Smooth muscle cell (in vitro differentiated cells): ENCODE data around the gene JPH2. TPM values are rescaled to one million over a fixed set of nuclear protein-coding genes. Genes with fewer than 3 reads are reported as not detected.

Source experiments
- DNase-seq: peaks from one replicate; lab custom pipeline; 2025; ENCODE audit not compliant: unreplicated experiment; lab: John Stamatoyannopoulos, UW
- H2AFZ ChIP-seq: fragments of 200-600 bp; sonication (generic); 2 replicates; pipeline ENCODE4 v1.6.0; 2016; ENCODE audit warnings: antibody characterized with exemption, low read depth, mild to moderate bottlenecking
- H3F3A ChIP-seq: fragments of 200-600 bp; sonication (generic); 2 replicates; pipeline ENCODE4 v1.6.0; 2017; ENCODE audit warnings: antibody characterized with exemption, low read depth
- H3K27ac ChIP-seq: fragments of 200-600 bp; sonication (generic); 2 replicates; pipeline ENCODE4 v1.5.1; 2016; ENCODE audit warnings: low read depth, mild to moderate bottlenecking
- H3K27me3 ChIP-seq: fragments of 200-600 bp; sonication (generic); 2 replicates; pipeline ENCODE4 v1.6.1; 2016; ENCODE audit warnings: low read depth, mild to moderate bottlenecking
- H3K36me3 ChIP-seq: fragments of 200-600 bp; sonication (generic); 2 replicates; pipeline ENCODE4 v1.5.1; 2016; ENCODE audit warnings: low read depth
- H3K4me1 ChIP-seq: fragments of 200-600 bp; sonication (generic); 2 replicates; pipeline ENCODE4 v1.5.1; 2016; ENCODE audit warnings: low read depth
- H3K4me2 ChIP-seq: fragments of 200-600 bp; sonication (generic); 2 replicates; pipeline ENCODE4 v1.6.0; 2016; ENCODE audit warnings: mild to moderate bottlenecking
- H3K4me3 ChIP-seq: fragments of 200-600 bp; sonication (generic); 2 replicates; pipeline ENCODE4 v1.5.1; 2016; ENCODE audit warnings: mild to moderate bottlenecking
- H3K79me2 ChIP-seq: fragments of 200-600 bp; sonication (generic); 2 replicates; pipeline ENCODE4 v1.6.0; 2016; ENCODE audit warnings: low read depth, mild to moderate bottlenecking
- H3K9ac ChIP-seq: fragments of 200-600 bp; sonication (generic); 2 replicates; pipeline ENCODE4 v1.6.0; 2016; ENCODE audit warnings: low read depth
- H3K9me3 ChIP-seq: fragments of 200-600 bp; sonication (generic); replicated peaks from 2 replicates; pipeline ENCODE4 v1.5.1; 2016; ENCODE audit warnings: low read depth
- H4K20me1 ChIP-seq: fragments of 200-600 bp; sonication (generic); 2 replicates; pipeline ENCODE4 v1.6.0; 2016; ENCODE audit warnings: low read depth
- WGBS: methylation state at CpG from one replicate; pipeline ENCODE4 v1.1.7; 2016; ENCODE audit warnings: low lambda C conversion rate; 5-methylcytosine and 5-hydroxymethylcytosine counted together
- polyA plus RNA-seq: library from polyadenylated mRNA; unstranded; fragments of >200 nt; fragmentation: Nextera tagmentation; extraction: Ambion mirVana; gene quantifications from 2 replicates; pipeline ENCODE4 v1.2.1, GENCODE V29; 2016
- total RNA-seq: library from RNA; depleted of rRNA; stranded (reverse); fragments of >200 nt; gene quantifications from 2 replicates; pipeline ENCODE4 v1.2.3, GENCODE V29; 2014
- TF ChIP-seq, protein P1 (sequence below): fragments of 200-600 bp; sonication (generic); IDR thresholded peaks from 2 replicates; pipeline ENCODE4 v1.5.1; 2017; ENCODE audit warnings: borderline replicate concordance, mild to moderate bottlenecking, antibody characterized with exemption; ENCODE audit not compliant: insufficient read depth, poor library complexity, severe bottlenecking

JPH2 gene
- total and polyA plus RNA-seq, 2 experiments from 2014 or later = 4.4 to 6.0 TPM

DNA sequence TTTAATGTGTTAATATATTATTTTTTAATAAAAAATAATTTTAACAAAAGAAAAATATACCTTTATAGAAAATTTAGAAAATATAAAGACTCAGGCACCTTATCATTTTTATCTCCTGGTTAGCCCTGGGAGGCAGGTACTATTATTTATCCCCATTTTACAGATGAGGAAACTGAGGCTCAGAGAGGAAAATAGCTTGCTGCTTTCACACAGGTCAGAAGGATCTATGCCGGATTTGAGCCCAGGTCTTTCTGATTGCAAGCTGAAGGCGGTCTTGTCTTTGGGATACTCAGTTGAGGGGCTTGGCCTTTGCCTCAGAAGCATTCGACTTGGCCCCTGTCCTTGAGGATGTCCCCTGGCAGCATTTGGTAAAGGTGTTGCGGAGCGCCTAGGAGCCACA lies 35.0 kb upstream of the JPH2 start:
- DNase-seq = no peak
- Histone ChIP-seq H3K27me3 (no peaks in the 10 kb centered on the region), H3K79me2 (no peaks in the 10 kb centered on the region), H3K9ac (no peak overlapping the region), H3K4me2 (no peak overlapping the region), H3K27ac (no peak overlapping the region), H2AFZ (no peak overlapping the region), H3F3A (no peaks in the 10 kb centered on the region), H3K9me3 (no peaks in the 10 kb centered on the region), H3K36me3 (no peaks in the 10 kb centered on the region), H3K4me3 (no peak overlapping the region), H3K4me1 (no peaks in the 10 kb centered on the region), H4K20me1 (no peaks in the 10 kb centered on the region)
- TF ChIP-seq, protein P1, sequence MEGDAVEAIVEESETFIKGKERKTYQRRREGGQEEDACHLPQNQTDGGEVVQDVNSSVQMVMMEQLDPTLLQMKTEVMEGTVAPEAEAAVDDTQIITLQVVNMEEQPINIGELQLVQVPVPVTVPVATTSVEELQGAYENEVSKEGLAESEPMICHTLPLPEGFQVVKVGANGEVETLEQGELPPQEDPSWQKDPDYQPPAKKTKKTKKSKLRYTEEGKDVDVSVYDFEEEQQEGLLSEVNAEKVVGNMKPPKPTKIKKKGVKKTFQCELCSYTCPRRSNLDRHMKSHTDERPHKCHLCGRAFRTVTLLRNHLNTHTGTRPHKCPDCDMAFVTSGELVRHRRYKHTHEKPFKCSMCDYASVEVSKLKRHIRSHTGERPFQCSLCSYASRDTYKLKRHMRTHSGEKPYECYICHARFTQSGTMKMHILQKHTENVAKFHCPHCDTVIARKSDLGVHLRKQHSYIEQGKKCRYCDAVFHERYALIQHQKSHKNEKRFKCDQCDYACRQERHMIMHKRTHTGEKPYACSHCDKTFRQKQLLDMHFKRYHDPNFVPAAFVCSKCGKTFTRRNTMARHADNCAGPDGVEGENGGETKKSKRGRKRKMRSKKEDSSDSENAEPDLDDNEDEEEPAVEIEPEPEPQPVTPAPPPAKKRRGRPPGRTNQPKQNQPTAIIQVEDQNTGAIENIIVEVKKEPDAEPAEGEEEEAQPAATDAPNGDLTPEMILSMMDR = no peak
- WGBS = over 99% methylated on average over 5 of the region's 5 CpGs

DNA sequence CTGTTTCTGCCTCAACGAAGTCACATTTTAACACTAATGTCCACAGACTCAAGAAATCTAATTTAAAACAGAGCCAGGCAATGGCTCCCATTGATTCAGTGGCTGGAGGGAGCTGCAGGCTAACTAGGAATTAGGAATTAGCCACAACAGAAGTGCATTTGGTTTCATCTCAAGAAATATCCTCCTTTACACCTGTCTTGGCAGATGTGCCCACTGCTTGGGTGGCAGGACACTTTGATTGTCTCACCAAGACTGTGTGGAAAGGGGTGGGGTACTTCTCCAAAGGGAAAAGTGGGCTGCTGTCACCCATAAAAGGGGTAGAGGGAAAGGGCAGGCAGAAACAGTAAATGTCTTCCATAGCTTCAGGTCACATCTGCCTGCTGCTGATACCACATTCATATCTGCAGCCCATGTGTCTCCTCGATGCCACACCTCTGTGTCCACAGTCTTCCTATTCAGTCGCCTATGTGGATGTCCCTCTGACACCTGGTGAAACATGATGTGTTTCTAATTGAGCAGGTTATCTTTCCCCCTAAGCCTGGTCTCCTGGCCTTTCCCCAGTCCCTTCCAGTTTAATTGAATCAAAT lies 34.5 kb upstream of the JPH2 start:
- Histone ChIP-seq H3K4me1 (no peaks in the 10 kb centered on the region), H3K79me2 (no peaks in the 10 kb centered on the region), H2AFZ (no peak overlapping the region), H4K20me1 (no peaks in the 10 kb centered on the region), H3F3A (no peaks in the 10 kb centered on the region), H3K27ac (no peak overlapping the region), H3K36me3 (no peaks in the 10 kb centered on the region), H3K4me2 (no peak overlapping the region), H3K27me3 (no peaks in the 10 kb centered on the region), H3K9me3 (no peaks in the 10 kb centered on the region), H3K9ac (no peak overlapping the region), H3K4me3 (no peak overlapping the region)
- TF ChIP-seq, protein P1 = no peak
- WGBS = 95% methylated on average over 3 of the region's 3 CpGs
- no peak for DNase-seq

DNA sequence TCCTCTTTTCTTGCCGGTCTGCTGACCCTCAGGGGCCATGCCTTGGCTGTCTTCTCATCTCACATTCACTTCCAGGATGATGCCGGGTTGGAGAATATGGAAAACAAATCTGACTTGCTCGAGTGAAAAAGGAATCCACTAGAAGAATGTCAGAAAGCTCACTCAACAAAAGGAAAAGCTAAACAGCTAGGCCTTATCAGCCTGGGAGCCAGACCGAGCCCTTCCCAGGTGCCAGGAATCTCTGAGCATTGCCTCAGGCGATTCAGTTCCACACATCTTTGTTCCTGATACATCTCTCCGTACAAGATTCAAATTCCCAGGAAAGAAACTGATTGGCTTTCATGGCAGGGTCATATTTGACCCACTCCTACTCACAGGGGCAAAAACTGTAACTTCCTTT lies 32.8 kb upstream of the JPH2 start:
- TF ChIP-seq, protein P1 = no peak
- Histone ChIP-seq H3K27me3 (no peaks in the 10 kb centered on the region), H3K4me3 (no peak overlapping the region), H3K4me2 (no peak overlapping the region), H3K9me3 (no peaks in the 10 kb centered on the region), H3K79me2 (no peaks in the 10 kb centered on the region), H3K9ac (no peak overlapping the region), H3F3A (no peaks in the 10 kb centered on the region), H3K27ac (no peak overlapping the region), H3K4me1 (no peaks in the 10 kb centered on the region), H2AFZ (no peak overlapping the region), H4K20me1 (no peaks in the 10 kb centered on the region), H3K36me3 (no peaks in the 10 kb centered on the region)
- DNase-seq = no peak
- WGBS = 46% methylated on average over 6 of the region's 6 CpGs

DNA sequence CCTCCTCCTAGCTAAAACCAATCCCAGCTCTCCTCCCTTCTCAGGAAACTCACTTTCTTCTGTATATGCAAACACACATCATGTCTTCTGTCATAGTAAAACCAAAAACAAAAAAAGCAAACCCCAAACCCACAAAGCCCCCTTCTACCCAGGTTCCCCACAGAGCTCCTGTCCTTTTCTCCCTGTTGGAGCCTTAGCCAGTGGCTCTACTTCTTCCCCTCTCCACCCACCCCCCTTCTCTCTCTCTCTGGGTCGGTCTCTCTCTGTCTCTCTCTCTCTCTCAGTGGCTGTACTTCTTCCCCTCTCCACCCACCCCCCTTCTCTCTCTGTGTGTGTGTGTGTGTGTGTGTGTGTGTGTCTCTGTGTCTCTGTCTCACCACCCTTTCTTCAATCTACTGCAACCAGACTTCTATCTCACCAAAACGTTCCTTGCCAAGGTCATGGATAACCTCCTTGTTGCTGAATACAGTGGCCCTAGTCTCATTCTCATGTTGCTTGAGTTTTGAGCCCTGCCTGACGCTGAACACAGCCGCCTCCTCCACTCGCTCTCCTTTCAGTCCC lies 32.3 kb upstream of the JPH2 start:
- H3K79me2 ChIP-seq = no peaks in the 10 kb centered on the region
- no peak overlapping the region for H3K4me2 ChIP-seq
- H3K9ac ChIP-seq = no peak overlapping the region
- H3F3A ChIP-seq = no peaks in the 10 kb centered on the region
- no peaks in the 10 kb centered on the region for H3K9me3 ChIP-seq
- H3K4me1 ChIP-seq = no peaks in the 10 kb centered on the region
- H3K36me3 ChIP-seq = no peaks in the 10 kb centered on the region
- no peaks in the 10 kb centered on the region for H4K20me1 ChIP-seq
- H3K27me3 ChIP-seq = no peaks in the 10 kb centered on the region
- 64% methylated on average over 5 of the region's 5 CpGs for WGBS
- no peak for DNase-seq
- H3K4me3 ChIP-seq = no peak overlapping the region
- TF ChIP-seq, protein P1 = no peak
- no peak overlapping the region for H3K27ac ChIP-seq
- H2AFZ ChIP-seq = no peak overlapping the region
